HG03175 (cell line): ENCODE measurements around the gene SLC19A2.

Experiments used
- ATAC-seq: cut with Tn5 transposase; IDR thresholded peaks from one replicate; pipeline ENCODE4 v1.9.1; 2021; ENCODE audit warnings: mild to moderate bottlenecking, moderate library complexity; ENCODE audit not compliant: unreplicated experiment

SLC19A2 gene

DNA sequence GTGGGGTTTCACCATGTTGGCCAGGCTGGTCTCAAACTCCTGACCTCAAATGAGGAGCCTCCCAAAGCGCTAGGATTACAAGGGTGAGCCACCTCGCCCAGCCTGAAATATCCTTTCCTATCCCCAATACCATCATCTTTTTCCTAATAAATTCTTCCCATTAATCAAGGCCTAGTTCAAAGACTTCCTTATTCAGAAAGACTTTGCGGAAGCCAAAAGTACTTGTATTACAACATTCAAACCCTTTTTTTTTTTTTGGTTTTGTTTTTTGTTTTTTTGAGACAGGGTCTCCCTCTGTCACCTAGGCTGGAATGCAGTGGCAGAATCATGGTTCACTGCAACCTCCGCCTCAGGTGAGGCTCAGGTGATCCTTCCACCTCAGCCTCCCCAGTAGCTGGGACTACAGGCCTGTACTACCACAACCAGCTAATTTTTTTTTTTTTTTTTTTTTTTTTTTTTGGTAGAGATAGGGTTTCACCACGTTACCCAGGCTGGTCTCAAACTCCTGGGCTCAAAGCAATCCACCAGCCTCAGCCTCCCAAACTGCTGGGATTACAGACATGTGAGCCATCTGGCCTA is 7.6 kb downstream of the SLC19A2 start:
- no peak for ATAC-seq

DNA sequence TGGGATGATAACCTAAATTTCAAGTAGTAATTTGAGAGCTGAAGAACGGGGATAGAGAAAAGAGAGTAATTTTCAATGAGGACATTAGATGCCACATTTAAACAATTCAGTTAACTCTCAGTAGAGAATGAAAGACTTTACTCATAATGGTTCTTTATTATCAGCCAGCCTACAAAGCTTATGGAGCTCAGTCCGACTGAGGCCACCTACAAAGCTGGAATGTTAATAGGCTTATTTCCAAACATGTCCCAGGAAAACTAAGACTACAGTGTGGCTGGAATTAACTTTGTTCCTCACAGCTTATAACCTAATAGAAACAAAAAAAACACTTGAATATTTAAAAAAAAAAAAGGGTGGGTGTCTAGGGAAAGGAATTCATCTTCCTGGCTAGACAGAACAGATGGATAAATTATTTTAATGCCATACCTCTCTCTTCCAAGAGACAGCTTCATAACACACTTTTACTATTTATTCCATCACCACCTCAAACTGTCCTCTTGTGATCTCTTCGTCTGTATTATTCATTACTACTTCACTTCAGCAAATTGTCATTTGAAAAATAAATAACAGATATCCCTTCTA is 9.8 kb downstream of the SLC19A2 start:
- ATAC-seq: no peak

DNA sequence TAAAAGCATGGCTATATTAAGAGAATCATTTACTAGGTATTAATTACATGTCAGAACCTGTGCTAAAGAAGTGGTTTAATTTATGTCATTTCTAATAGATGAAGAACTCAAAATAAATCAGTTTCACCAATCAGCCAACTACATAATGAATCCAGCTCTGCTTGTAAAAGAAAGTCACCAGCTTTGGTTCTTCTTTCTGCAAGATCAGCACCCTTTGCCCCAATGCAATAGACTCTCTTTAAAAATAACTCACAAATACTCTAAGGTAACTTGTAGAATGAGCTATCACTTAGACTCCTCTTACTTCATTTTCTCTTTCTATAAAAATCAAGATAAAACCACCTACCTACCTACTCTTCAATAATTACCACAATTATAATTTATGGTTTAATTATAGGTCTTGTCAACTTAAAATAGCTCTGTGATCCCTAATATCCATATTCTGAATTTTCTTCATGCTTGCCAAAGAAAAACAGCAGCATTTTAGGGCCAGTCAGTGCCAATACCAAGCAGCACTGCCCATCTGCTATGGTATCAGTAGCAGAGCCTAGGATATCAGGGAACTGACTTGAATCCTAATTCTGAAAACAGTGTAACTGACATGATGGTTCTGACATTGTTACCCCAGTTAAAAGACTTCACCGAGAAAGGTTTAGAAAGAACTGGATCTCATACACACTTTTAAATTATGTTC is 11.3 kb downstream of the SLC19A2 start:
- no peak for ATAC-seq

DNA sequence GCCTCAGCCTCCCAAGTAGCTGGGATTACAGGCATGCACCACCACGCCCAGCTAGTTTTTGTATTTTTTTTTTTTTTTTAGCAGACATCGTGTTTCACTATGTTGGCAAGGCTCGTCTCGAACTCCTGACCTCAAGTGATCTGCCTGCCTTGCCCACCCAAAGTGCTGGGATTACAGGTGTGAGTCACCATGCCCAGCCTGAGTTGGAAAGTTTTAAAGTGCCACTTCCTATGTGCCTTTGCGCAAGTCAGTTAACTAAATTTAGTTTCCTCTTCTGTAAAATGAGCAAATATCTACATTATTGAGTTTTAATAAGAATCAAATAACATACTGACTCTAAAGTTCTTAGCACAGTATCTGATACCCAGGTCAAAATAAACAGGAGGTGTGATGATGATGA is 12.4 kb downstream of the SLC19A2 start:
- ATAC-seq: no peak

DNA sequence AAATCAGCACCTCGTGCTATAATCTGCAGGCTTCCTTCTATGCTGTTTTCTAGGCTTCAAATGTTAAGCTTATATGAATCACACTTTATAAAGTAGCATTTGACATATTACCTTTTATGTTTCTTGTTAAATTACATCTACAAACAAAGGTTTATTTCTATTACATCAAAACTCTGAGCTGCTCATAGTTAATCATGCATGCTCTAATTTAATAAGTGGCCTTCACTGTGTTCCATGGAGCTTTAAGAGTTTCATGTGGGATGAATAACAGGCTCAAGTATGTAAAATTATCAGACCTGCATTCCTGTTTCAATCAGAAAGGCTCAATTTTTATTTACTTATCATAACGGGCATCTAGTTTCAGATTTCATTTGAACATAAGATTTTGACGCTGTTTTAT is 13.0 kb downstream of the SLC19A2 start:
- no peak for ATAC-seq

DNA sequence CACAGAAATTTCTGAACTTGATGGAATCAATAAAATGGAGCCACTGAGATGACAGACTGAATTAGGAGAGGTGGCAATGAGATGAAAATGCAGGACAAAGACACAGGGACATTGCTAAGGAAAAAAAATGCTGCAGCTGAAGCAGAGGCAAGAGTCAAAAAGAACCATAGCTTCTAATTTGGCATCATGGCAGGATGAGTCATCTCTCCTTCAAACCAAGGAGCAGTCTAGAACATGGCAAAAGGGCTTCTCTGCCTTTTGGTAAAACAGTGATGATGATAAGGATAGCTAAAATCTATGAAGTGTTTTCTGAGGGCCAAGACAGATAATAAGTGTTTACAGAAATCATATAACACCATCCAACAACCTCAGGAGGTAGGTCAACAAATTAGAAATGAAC is 16.8 kb downstream of the SLC19A2 start:
- no peak for ATAC-seq

DNA sequence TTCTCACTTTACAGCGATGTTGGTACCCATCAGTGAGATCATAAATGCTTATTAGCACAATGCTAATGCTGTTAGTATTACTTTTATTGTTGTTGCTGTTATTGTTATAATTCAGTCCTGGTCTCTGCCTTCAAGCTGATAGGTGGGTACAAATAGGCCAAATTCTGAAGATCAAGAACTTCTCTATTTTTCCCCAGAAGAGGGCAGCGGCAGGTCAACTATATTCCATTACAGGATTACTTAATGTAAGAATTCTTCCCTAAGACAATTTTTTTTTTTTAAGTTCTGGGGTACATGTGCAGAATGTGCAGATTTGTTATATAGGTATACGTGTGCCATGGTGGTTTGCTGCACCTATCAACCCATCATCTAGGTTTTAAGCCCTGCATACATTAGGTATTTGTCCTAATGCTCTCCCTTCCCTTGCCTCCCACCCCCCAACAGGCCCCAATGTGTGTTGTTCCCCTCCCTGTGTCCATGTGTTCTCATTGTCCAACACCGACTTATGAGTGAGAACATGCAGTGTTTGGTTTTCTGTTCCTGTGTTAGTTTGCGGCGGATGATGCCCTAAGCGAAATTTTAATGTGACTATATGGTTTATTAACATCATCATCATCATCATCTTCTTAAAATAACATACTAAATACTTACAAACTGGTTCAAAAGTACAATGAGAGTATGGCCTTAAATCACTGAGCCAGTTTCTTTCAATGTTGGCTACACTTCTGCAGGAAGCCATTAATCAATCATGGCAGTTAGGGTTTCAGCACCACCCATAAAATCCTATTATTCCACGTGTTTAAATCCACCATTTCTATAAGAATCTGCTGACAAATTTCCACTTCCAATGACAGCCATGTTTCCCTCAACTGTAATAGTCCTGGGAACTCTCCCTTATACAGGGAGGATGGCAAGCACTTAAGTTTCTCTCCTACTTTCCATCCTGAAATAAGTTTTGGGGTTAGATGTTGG is 19.2 kb downstream of the SLC19A2 start:
- no peak for ATAC-seq

DNA sequence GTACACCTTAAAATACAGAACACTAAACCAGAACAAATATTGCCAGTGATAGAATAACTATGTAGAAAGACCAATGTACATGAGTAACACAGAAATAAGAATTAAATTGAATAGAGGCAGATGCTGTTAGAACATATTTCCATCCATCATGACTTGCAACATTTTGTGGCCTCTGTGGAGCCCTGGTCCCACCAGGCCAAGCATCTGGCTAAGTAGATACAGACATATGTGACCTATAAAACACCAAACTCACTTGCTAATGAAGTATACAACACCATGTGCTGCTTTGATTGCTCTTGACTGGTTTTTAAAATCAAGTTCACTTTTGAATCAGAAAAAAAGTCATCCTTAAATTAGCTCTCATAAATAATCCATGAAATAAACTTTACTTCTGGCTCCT is 20.5 kb downstream of the SLC19A2 start:
- ATAC-seq: no peak

DNA sequence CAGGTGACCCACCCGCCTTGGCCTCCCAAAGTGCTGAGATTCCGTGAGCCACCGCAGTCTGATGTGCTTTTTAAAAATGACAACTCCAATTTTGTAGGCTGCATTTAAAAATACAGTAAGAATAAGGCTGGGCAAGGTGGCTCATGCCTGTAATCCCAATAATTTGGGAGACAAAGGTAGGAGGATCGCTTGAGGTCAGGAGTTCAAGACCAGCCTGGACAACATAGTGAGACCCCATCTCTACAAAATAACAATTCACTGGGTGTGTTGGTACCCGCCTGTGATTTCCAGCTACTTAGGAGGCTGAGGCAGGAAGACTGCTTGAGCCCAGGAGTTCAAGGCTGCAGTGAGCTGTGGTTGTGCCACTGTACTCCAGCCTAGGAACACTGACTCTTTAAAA is 23.4 kb downstream of the SLC19A2 start:
- no peak for ATAC-seq

DNA sequence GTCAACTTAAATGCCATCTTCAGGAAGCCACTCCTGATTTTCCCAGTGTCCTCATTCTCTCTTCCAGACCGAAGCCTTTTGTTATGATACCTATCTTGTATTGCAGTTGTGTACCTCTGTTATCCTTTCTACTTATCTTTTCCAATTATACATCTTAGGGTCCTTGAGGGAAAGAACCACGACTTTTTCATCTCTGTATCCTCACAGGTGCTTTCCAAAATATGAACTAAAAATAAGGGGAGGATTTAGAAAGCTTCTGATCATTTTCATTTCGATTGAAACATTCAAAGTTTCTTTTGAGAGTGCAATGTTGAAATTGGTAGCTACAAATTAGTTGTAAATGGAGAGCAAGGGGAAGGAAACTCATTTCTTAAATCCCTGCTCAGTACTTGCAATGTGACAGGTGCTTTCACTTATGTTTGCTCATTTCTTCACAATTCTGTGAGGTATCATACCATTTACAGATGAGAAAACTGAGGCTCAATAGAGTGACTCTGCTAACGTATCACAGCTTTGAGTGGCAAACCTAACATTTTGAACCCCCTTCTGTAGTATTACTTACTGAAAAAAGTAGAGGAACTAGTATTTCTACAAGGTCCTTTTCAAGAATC is 24.2 kb downstream of the SLC19A2 start:
- no peak for ATAC-seq

DNA sequence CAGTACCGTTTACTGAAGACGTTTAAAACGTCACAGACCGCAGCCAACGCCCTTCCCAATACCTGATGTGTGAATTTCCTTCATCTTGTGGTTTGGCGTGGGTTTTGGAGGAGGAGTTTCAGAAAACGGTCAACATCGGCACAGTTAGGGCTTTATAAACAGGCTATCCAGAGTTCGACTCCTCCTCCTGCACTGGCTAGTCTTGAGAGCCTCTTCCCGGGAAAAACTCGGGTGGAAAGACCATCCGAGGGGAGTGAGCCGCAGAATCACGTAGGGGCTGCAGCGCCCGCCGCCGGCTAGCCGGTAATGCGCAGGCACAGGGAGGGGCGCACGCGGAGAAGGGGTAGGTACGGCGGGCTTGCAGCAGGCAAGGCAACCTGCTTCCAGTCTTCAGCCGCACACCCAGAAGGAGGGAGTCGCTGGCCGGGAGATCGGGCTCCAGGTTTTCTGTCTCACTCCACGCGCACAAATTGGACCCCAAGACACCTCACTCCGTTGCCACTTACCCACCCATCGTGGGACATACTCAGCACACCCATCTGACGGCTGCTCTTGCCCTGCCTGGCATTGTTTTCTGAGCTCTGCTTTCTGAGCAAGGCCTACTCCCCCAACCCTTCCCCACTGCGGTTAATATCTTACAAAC is 25.4 kb downstream of the SLC19A2 start:
- no peak for ATAC-seq

DNA sequence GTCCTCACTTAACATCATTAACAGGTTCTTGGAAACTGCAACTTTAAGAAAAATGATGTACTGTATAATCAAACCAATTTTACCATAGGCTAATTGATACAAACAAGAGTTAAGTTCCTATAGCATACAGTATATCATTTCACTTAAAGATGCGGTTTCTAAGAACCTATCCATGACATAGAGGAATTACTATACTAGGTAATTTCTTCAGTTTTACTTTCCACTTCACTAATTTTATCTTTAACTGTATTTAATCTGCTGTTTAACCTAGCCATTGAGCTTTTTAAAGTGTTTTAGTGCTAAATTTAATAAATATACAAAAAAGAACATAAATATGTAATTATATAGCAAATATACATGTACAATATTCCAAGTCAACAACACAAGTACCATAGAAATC is 28.3 kb downstream of the SLC19A2 start:
- no peak for ATAC-seq

DNA sequence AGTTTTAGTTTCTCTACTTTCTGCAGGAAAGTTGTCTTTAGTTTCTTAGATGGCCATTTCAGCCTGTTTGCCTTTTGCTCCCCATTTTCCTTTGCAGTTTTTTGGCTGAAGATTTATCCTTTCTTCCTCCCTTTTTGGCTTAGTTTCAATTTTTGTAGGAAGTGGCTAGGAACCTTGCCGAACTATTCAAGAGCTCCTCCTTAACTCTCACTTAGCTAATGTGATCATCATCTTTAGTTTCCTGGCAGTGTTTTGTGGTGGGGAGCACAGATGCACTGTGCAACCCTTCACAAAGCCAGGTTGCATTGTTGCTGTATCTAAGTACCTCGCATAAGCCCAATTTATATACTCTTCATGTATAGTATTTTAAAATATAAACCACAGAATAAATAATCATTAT is 29.7 kb downstream of the SLC19A2 start:
- no peak for ATAC-seq

DNA sequence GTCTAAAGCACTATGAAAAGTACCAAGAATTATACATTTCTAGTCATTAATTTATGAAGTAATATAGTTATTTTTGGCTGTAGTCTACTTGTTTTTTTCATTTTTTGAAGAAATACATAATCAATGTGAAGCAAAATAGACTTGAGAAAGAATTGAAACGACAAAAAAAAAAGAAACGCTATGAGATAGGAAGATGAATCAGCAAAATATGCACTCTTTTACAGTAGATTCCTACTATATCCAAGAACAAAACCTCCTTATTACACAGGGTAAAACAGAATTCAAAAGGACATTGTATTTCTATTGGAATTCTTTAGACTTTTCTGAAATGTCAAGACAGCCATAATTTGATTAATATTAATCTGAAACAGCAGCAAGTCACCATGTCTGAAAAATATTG is 32.8 kb downstream of the SLC19A2 start:
- ATAC-seq: no peak

DNA sequence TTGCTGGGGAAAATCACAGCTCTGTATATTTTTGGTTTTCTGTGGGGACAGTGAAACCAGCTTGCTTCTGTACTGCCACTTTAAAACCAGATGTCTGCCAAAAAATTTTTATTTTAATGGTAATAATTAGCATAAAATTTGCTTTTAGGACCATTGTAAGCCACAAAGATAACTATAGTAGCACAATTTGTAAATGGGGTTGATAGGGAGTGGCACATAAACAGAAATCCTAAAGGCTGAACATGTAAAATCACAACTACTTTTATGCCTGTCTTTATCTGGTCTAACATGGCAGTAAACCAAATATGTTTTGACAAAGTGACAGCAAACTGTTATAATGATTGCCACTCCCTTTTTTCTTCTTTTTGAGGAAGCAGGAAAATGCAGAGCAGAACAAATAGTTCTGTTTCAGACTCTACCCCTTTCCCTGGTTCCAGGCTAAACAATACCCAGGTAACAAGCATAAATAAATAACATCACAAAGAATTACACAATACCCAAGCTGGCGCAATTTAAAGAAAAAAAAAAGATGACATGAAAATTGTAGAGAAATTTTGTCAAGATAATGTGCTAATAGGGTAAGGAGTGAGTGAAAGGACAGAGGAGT is 34.4 kb downstream of the SLC19A2 start:
- ATAC-seq: no peak

DNA sequence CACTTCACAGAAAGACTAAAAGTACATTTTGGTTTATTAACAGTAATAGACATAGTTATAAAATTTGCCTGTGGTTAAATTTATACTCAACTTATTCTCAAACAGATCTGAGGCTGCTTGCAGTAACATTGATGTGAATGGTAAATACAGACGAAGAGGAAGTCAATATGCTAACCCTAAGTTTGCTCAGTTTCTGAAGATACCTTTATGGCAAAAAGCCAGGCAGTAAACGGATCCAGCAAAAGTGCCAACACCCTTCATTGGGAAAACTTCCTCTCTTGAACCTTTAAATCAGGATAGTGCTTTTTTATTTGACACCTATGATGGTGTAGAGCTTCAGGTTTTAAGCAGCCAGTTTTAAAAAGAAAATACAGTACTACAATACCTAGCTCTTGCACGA is 41.8 kb downstream of the SLC19A2 start:
- no peak for ATAC-seq

DNA sequence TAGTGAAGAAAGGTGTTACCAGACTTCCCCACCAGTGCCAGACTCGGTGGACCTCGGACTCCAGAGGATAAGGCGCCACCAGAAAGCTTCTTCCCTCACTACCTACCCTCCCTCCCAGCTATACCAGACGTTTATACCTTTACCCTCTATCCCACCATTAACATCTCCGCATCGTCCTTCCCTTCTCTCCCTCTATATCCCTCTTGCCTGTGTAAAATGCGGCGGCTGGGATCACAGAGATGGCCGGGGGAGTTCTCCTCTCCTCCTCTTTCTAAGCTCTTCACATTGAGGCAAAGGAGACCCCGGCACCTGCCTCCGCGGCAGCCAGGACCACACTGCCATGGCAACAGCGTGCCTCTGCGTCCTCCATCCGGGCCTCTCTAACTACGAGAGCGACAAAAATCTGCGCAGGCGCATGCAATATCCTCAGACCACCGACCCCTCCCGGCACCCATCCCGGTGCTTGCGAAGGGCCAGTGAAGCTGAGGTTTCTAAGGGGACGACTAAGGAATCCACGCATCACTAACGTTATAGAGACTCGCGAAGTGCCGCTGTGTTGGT is 58.6 kb downstream of the SLC19A2 start, which contains the start of gene CCDC181:
CCDC181 (minus strand) TSS at position 394 of the 561 bp plus-strand sequence. CDS start 2,547 bp downstream, outside the sequence.
- peak; percentile 47 for ATAC-seq

DNA sequence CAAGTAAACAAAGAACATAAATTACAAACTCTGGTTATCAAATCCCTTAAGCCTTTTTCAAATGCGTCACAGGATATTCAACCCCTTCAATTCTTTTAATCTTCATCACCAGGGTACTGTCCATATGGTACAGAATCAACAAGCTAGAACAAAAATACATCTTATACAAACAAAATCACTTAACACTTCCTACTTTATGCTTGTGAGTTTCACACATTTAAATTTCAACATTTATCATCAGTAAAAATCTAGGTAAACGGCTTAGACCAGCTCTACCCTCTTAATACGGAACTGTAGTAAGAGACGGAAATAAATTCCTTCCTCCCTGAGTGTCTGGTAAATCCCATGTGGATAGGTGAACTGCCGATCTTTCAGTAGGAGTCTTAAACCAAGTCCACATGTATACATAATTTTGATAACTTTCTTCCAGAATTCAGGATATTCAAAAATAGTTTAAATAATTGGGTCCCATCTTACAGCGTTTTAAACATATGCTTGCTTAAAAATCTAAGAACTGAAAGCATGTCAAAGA is 59.5 kb downstream of the SLC19A2 start:
- ATAC-seq: no peak

DNA sequence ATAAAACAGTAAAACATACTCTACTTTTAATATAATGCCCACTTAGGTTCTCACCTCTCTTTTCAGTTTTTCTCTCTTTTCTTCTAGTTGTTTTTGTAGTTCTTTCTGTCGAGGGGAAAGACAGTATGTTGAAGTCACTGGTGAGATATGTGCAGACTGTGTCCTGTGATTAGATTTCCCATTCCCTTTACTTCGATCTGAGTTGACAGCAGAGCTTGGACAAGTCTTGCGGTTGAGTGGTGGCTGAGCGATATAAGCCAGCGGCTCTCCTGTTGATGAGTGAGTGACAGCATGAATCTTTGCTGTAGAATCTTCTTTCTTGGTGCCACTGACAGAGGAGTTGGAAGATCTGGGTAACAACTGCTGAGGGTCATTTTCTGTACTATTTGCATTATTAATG is 64.4 kb downstream of the SLC19A2 start:
- ATAC-seq: no peak
